HG03045 (cell line): ENCODE data around the gene CLCN6.

ENCODE experiments used
- ATAC-seq: cut with Tn5 transposase; IDR thresholded peaks from one replicate; pipeline ENCODE4 v1.9.1; 2021; ENCODE audit warnings: mild to moderate bottlenecking, moderate library complexity; ENCODE audit not compliant: unreplicated experiment

Gene CLCN6, protein sequence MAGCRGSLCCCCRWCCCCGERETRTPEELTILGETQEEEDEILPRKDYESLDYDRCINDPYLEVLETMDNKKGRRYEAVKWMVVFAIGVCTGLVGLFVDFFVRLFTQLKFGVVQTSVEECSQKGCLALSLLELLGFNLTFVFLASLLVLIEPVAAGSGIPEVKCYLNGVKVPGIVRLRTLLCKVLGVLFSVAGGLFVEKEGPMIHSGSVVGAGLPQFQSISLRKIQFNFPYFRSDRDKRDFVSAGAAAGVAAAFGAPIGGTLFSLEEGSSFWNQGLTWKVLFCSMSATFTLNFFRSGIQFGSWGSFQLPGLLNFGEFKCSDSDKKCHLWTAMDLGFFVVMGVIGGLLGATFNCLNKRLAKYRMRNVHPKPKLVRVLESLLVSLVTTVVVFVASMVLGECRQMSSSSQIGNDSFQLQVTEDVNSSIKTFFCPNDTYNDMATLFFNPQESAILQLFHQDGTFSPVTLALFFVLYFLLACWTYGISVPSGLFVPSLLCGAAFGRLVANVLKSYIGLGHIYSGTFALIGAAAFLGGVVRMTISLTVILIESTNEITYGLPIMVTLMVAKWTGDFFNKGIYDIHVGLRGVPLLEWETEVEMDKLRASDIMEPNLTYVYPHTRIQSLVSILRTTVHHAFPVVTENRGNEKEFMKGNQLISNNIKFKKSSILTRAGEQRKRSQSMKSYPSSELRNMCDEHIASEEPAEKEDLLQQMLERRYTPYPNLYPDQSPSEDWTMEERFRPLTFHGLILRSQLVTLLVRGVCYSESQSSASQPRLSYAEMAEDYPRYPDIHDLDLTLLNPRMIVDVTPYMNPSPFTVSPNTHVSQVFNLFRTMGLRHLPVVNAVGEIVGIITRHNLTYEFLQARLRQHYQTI

DNA sequence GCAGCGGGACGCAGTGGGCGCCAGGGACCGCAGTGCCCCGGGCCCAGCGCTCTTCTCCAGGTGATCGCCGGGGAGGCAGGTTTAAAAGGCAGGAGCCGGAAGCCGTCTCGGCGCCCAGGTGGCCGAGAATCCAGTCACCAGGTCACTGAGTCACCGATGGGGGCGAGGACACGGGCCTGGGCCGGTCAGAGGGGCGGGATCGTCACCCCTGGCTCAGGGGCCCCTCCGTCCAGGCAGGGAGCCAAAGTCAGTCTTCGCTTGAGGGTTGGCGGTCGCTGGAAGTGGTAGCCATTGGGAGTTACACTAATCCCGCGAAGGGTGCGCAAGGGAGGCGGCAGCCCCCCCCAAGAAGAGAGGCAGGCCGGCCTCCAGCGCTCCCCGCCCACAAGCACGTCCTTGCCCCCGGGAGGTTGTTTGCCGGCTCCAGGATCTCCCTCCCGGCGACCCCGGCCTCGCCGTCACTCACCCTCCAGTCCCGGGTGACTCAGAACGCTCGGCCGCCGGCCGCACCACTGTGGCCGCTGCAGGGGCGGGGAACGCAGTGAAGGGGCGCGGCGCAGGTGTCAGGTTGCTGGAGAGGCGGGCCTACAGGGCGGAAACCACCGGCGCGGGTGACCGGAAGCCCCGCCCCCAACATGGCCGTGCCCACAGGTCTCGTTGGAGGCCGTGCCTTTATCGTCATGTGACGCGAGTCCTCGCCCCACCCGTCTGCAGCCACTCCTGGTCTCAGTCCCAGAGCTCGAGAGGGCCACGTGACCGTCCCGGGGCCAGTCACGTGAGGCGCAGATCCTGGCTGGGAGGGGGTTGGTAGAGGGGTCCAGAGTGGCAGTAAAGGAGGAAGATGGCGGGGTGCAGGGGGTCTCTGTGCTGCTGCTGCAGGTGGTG is at the start of gene CLCN6, which contains the start of gene MTHFR:
Gene CLCN6 (plus strand): TSS at position 770 of the 885 bp plus-strand sequence. CDS start 72 bp downstream, at position 842.
Gene MTHFR (minus strand): TSS at position 543 of the 885 bp plus-strand sequence. CDS start 2,848 bp downstream, outside the sequence.
- ATAC-seq = peak; percentile 85

DNA sequence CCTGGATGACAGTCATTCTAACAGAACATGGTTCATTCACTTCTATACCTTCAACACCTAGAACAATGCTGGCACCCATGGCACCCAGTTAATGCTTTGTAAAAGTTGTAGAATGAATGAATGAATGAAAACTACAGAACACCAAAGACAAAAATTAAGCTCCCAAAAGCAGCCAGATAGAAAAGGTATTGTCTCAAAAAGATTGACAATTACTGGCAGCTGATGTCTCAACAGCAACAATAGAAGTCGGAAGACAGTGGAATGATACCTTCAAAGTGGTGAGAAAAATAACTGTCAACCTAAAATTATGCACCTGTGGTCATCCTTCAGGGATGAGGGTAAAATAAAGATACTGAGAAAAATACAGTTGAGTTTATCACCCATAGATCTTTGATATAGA is 48.9 kb upstream of the CLCN6 start:
- no peak for ATAC-seq

DNA sequence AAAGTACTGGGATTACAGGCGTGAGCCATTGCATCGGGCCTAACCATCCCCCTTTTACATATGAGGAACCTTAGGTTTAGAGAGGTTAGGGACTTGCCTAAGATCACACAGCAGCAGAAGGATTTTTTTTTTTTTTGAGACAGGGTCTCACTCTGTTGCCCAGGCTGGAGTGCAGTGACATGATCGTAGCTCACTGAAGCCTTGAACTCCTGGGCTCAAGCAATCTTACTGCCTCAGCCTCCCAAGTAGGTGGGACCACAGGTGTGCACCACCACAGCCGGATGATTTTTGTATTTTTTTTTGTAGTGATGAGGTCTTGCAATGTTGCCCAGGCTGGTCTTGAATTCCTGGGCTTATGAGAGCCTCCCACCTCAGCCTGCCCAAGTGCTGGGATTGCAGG is 46.2 kb upstream of the CLCN6 start:
- no peak for ATAC-seq

DNA sequence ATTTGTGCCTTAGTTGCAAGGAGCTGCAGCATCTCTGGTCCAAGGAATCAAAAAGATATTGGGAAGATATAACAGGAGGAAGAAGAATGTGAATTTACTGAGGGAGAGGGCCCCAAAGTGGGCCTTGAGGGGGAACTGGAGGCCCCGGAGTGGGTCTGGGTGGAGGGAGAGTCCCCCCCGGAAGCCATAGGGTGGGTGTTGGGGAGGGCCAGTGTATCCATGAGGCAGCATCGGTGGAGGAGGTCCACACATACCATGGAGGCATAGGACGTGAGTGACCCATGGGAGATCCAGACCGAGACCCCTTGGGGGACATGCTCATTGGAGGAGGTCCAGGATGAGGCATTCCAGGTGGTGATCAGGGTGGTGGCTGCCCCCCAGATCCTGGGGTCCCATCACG is 44.7 kb upstream of the CLCN6 start:
- no peak for ATAC-seq

DNA sequence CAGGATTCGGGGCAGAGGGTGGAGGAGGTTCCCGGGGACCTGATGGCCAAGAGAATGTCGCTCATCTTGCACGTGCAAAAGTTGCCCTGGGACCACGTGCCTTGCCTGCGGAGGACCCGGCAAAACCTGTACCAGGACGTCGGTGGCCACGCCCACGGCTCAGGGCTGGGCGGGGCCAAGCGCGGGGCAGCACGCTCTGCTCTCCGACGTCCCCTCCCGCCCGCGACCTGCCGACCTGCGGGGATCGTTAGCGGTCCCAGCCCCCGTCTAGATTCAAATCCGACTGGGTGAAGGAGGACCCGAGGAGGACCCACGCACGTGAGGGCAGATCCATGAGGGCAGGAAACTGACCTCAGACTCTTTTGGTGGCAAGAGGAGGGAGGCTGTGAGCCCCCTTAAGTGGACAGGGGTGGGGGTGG is 44.0 kb upstream of the CLCN6 start, which contains the start of gene C1orf167:
Gene C1orf167 (plus strand): TSS at position 206 of the 419 bp plus-strand sequence. CDS start 2,208 bp downstream, outside the sequence.
- no peak for ATAC-seq

DNA sequence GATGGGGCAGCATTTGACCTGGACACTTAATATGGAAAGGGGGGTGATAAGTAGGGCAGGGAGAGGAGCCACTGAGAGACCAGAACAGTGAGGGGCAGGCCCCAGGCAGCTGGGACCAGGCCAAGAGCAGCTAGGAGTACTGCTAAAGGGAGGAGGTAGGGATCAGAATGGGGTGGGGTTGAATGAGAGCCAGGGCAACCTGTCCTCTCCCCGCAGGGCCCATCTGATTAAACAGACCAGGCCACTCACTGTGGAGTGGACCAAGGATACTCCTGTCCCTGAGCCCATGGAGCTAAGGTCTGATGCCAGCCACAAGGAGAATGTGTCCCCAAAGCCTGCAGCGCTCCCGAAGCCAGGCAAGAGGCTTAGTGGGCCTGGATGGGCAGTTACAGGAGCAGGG is 41.9 kb upstream of the CLCN6 start:
- ATAC-seq = no peak

DNA sequence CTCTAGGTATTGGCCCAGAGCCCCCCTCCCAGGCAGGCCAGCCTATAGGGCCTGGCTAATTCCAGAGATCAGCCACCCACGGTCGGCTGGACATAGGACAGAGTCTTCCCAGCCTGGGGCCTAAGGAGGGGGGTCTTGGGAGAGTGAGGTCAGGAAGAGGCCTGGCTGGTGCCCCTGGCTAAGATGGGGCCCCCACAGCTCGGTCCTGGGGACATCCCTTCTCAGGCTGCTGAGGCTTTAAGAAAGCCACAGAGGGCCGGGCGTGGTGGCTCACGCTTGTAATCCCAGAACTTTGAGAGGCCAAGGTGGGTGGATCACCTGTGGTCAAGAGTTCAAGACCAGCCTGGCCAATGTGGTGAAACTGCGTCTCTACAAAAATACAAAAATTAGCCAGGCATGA is 41.5 kb upstream of the CLCN6 start:
- no peak for ATAC-seq

DNA sequence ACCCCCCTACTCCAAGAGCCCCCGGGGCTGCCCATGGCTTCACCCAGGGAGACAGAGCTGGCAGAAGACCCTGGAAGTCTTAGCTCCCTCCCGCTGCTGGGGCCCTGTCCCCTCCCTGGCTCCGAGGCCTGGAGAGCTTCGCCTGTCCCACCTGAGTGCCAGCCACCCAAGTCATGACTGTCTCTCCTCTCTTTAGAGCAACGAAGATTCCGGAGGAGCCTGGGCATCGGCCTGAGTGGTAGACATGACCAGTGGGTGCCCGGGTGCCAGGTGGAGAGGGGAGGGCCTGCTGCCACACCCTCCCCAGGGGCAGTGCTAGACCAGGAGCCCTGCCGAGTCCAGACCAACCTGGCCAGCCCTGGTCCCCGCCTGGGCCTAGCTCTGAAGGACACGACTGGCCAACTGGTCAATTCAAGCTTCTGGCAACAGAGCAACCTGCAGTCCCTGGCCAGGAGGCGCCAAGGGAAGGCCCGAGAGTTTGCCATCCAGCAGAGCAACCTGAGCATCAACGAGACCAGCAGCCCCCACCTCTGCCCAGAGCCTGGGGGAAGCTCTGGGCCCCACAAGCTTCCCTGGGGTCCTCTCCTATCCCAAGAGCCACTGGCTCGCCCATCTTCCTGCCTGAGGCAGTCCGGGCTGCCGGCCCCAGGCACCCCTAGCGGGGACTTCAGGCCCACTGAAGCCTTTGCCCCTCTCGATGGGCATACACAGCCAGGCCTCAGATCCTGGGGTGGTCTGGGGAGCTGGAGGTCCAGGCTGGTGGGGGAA is 40.1 kb upstream of the CLCN6 start:
- ATAC-seq = no peak

DNA sequence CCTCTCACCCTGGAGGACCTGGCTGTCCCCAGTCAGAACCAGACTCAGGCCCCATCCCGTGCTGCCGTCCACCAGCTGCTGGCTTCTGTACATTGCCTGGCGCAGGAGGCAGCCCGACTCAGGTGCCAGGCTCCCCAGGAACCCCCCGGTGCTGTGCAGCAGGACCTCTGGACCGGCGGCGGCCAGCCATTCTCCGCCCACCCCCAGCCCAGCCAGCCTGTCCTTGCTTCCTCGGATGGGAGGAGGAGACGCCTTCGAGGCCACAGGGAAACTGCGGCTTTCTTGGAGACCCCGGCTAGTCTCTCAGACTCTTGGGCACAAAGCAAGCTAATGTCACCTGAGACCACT is 39.6 kb upstream of the CLCN6 start:
- ATAC-seq = no peak

DNA sequence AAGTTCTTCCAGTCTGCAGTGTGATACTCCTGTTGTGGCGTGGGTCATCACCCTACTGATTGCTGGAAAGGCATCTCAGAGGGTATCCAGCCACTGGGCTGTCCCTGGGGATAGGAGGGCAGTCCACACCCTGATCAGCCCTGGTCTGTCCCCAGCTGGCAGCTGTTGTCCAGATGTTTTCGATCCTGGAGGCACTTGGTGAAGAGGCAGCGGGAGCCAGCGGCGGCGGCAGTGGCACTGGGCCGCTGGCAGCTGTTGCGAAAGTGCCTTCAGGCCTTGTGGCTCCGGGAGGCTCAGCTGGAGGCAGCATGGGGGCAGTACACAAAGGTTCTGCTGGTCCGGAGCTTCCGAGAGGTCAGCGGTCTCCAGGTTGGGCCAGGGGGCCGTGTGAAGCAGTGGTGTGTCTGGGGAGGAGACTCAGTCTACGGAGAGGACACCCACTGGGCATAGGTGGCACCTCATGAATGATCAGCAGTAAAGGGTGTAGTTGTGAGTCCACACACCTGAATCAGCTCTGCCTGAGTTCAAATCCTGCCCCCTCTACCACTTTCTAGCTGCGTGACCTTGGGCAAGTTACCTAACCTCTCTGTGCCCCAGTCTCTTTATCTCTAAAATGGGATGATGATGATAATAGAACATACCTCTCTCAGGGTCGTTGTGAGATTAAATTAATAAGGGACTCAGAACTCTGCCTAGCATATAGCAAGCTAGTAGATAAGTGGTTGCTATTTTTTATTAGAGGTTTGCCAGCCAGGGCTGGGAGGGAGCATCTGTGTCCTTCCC is 37.9 kb upstream of the CLCN6 start:
- ATAC-seq = no peak

DNA sequence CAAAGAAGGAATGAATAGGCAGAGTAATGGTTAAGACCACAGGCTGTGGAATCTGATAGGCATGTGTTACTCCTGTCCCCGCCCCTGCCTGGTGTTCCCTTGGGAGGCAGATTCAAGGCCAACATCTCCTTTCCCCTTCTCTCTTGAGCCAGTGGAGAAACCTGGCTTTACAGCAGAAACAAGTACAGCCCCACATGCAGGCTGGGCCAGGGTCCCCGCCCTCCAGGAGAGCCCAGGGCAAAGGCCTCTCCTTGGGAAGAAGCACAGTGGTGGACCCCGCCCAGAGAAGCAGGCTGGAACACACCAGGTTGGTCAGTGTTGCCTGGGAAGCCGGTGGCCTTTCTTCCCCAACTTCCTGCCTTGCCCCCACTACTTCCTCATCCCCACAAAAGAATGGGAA is 37.2 kb upstream of the CLCN6 start:
- ATAC-seq = no peak

DNA sequence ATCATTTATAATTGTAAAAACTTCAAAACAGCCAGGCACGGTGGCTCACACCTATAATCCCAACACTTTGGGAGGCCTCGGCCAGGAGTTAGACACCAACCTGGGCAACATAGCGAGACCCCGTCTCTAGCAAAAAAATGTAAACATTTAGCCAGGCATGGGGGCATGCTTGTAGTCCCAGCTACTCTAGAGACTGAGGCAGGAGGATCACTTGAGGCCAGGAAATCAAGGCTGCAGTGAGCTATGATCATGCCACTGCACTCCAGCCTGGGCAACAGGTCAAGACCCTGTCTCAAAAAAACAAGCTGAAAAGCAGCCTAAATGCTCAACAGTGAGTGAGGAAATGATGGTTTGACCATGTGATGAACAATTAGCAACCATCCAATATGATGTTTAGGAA is 36.7 kb upstream of the CLCN6 start:
- ATAC-seq = no peak

DNA sequence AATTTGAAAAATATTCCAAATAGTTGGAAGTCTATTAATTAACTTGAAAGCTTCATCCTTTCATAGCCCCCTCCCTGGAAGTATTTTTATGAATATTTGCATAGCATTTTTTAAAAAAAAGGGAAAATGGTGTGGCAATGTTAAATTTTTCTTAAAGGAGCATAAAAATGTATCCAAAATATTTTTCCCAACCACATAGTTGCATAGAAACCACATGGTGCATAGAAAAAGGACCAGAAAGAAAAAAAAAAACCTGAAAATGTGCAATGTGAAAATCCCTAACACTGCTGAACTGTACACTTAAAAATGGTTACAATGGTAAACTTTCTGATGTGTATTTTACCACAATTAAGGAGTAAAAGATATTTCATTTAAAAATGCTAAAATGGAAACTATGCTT is 36.0 kb upstream of the CLCN6 start:
- ATAC-seq = no peak

DNA sequence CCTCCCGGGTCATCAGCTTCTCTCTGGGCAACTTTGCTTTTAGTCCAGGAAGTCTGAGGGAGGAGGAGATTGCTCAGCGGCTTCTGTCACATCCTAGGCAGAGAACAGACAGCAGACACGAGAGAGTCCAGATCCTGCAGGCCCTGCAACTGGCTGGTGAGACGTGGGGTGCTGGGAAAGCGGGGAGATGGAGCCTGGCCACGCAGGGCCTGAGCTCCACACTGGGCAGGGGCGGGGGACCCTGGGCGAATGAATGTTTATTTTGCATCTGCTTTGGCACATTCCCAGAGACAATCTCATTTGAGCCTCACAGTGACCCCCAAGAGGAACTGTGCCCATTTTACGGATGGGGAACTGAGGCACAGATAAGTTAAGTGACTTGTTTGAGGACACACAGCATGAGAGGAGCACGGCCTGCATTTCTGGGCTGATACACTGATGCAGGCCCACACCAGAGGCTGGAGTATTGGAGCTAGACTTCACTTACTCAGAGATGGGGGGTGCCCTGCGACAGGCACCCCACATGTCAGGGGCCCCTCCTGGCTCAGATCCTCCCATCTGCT is 34.4 kb upstream of the CLCN6 start:
- no peak for ATAC-seq

DNA sequence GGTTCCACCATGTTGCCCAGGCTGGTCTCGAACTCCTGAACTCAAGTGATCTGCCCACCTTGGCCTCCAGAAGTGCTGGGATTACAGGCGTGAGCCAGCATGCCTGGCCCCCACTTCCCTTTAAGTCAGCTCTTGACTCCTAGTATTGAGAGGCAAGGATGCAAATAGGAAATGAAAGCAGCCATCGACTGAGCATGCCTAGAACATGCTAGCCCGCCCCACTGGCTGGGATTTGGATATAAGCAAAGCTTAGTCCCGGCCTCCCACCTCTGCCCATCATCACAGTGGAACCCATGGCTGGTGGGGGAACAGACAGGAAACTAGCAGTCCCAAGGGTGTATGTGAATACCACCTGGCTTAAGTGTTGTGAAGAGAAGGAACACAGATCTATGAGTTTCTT is 33.5 kb upstream of the CLCN6 start:
- ATAC-seq = no peak

DNA sequence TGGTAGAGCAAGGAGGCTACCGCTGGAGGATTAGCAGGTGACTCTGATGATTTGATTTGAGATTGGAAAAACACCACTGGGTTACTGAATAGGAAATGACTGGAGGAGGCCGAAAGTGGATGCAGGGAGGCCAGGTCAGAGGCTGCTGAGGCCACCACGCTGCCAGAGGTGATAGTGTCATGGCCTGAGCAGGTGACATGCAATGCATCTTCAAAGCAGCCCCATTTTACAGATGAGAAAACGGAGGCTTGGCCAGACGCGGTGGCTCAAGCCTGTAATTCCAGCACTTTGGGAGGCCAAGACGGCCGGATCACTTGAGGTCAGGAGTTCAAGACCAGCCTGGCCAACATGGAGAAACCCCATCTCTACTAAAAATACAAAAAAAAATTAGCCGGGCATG is 31.2 kb upstream of the CLCN6 start:
- no peak for ATAC-seq

DNA sequence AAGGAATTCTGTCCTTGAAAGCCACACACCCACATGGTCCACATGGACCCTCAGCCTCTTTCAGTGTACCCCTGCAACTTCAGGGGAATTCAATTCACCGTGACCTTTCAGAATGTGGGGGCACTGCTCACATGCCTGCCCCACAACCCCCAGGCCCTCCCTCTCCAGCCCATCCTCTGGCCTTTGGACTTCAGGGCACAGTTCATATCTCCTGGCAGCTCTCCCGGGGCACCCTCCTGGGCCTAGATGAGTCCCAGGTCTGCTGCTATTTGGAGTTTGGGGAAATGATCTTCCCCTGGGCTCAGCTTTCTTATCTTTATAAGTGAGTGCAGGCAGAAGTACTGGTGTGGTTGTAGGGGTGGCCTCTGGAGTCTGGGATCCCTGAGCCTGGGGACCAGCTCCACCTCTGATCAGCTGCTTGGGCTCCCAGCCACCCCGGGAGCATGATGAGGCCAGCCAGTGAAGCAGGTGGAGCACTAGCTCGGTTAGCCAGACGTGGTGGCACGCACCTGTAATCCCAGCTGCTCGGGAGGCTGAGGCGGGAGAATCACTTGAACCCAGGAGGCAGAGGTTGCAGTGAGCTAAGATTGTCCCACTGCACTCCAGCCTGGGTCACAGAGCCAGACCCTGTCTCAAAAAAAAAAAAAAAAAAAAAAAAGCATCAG is 28.2 kb upstream of the CLCN6 start:
- no peak for ATAC-seq

DNA sequence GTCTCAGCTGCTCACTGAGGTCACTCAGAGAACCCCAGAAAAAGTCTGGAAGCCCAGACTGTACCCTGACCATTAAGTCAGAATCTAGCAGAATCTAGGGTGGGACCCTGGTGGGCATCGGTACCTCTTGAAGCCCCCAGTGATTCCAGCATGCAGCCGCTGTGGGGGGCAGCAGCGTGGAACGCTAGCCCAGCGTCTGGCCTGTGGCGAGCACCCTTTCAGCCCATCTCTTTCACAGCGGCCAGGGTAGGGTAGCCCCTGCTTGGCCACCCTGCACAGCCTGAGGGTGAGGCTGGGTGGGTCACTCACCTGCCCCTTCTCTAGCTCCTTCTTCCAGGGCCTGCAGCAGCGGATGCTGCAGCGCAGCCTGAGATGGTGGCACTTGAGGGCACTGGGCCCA is 27.7 kb upstream of the CLCN6 start:
- no peak for ATAC-seq
